ENCODE results near the gene NR0B2. TPM values are rescaled to one million over a fixed set of nuclear protein-coding genes. Genes with fewer than 3 reads are reported as not detected.

The NR0B2 gene
- total and polyA plus RNA-seq, 2 of the 13 experiments (the other 11 are each of a cell fraction or from before 2014, with no cell fraction given), result 72.5 to 133 TPM

- no peak for DNase-seq (ENCODE audit: low spot score)
- FAIRE-seq, result no peak
- ChIA-PET CTCF (ENCODE audit: low intra/inter-chr PET ratio, low total read pairs) (no interaction called here), POLR2A (interaction anchor here (0.6 to 3.0 kb wide), 28 partner anchors 9 to 192 kb away, joined by 3 to 65 read pairs (median 6); partner anchors contain the start of genes GPATCH3, KDF1, NR0B2 and TRNP1)
- 24% methylated on average over 12 of the region's 12 CpGs for WGBS (ENCODE audit: low lambda C conversion rate)
- peaks cover 17% of the 10 kb centered on the region for H3K79me2 ChIP-seq (ENCODE audit: insufficient read depth, low read length)
- intact Hi-C loops (cut with micrococcal nuclease; ENCODE audit: unreplicated experiment) (no loop called here), in situ Hi-C loops (cut with HindIII; ENCODE audit: extremely low pct_ligation_motif_present, low pct_unique_long_range_greater_than_20kb) (no loop called here)
- no peaks in the 10 kb centered on the region for H3K9me3 ChIP-seq (ENCODE audit: low read length)
- H2AFZ ChIP-seq (ENCODE audit: low read length), result no peak overlapping the region
- H3K4me3 ChIP-seq (replicated peaks in 1 of 3; ENCODE audit: insufficient read depth in 1 of 3, low read depth in 2 of 3, low read length in 3 of 3), result peak overlapping the region; percentile 80 to 99 (median 95); a peak in 5 of 6 replicates
- H3K4me2 ChIP-seq (ENCODE audit: low read depth, low read length), result peak overlapping the region; percentile 91
- H3K36me3 ChIP-seq (replicated peaks in 1 of 2; ENCODE audit: control insufficient read depth in 1 of 2, insufficient read depth in 2 of 2, low read length in 2 of 2), result peaks cover 19 to 60% of the 10 kb centered on the region in 2 experiments; a peak in 4 of 5 replicates
- H3K27ac ChIP-seq (ENCODE audit: extremely low read length, insufficient read depth, low read length), result peak overlapping the region; percentile 84
- no peaks in the 10 kb centered on the region for H3K27me3 ChIP-seq (ENCODE audit: control insufficient read depth in 1 of 2, insufficient read depth in 2 of 2, low read length in 2 of 2)
- peak overlapping the region; percentile 89 for H3K9ac ChIP-seq (ENCODE audit: insufficient read depth, low read depth, low read length)
- H4K20me1 ChIP-seq (ENCODE audit: insufficient read depth, low read length), result no peaks in the 10 kb centered on the region
- peak; percentile 48 for ATAC-seq
- H3K4me1 ChIP-seq (ENCODE audit: insufficient read depth, low read length), result peaks cover 27% of the 10 kb centered on the region
- TSS peak; percentile 82 for BruUV-seq (replicated peaks)
- TF ChIP-seq TAF15 (IDR thresholded peaks at IDR 0.05; ENCODE audit: low read depth, low read length, poor library complexity, severe bottlenecking) (no peak), ISL2 (CRISPR knock-in tag; IDR thresholded peaks at IDR 0.05) (no peak), SNAPC4 (CRISPR knock-in tag; IDR thresholded peaks at IDR 0.05) (no peak), ZNF891 (CRISPR knock-in tag; IDR thresholded peaks at IDR 0.05) (no peak), PATZ1 (CRISPR knock-in tag; IDR thresholded peaks at IDR 0.05) (no peak), ZNF18 (CRISPR knock-in tag; IDR thresholded peaks at IDR 0.05; ENCODE audit: insufficient replicate concordance) (no peak), IRF9 (CRISPR knock-in tag; IDR thresholded peaks at IDR 0.05; ENCODE audit: borderline replicate concordance) (no peak), POLR2G (IDR thresholded peaks at IDR 0.05; ENCODE audit: low read depth, low read length) (peak; percentile 51), MED13 (CRISPR knock-in tag; IDR thresholded peaks at IDR 0.05) (no peak), ZFP90 (CRISPR knock-in tag; IDR thresholded peaks at IDR 0.05; ENCODE audit: borderline replicate concordance) (0 out of 2 replicates have a peak, but pooled peaks have one; percentile 5), PHB2 (IDR thresholded peaks at IDR 0.05; ENCODE audit: partially characterized antibody) (no peak), E2F1 (CRISPR knock-in tag; IDR thresholded peaks at IDR 0.05) (no peak), PLRG1 (conservative IDR thresholded peaks at IDR 0.05) (no peak), SRSF1 (optimal IDR thresholded peaks at IDR 0.05; ENCODE audit: low read depth, low read length) (no peak)
Measured at GRCh38 chr1:26890467-26890796, 23.3 kb downstream of the NR0B2 start.

Data from HepG2 (cell line).